Activated T-helper 2 cell treated with anti-CD3 and anti-CD28 coated beads, Interferon-gamma antibody, Interleukin-2, Interleukin-4, amounts not matched to agents 10 μg/mL and 5 μg/mL and 100 μg/mL, durations not matched to agents 14 hours and 24 hours and 36 hours (primary cell): ENCODE results near the gene IL1RAPL2. TPM values are rescaled to one million over a fixed set of nuclear protein-coding genes. Genes with fewer than 3 reads are reported as not detected.

Experiments
- DNase-seq: peaks from one replicate; pipeline ENCODE4 v3.0.0; 2021; ENCODE audit warnings: low spot score
- H3K27ac Mint-ChIP-seq: one replicate; pipeline ENCODE4 v1.8.0; 2021; ENCODE audit warnings: mixed read lengths
- H3K27me3 Mint-ChIP-seq: one replicate; pipeline ENCODE4 v1.8.0; 2021; ENCODE audit warnings: low read depth, mixed read lengths
- H3K36me3 Mint-ChIP-seq: one replicate; pipeline ENCODE4 v1.8.0; 2021; ENCODE audit warnings: low read depth, mixed read lengths
- H3K4me1 Mint-ChIP-seq: one replicate; pipeline ENCODE4 v1.8.0; 2021; ENCODE audit warnings: low read depth, mixed read lengths
- H3K4me3 Mint-ChIP-seq: one replicate; pipeline ENCODE4 v1.8.0; 2021; ENCODE audit warnings: low read depth, mild to moderate bottlenecking, moderate library complexity, mixed read lengths
- H3K9me3 Mint-ChIP-seq: one replicate; pipeline ENCODE4 v1.8.0; 2021; ENCODE audit warnings: mixed read lengths
- intact Hi-C: fragments of 100-400 bp; cut with micrococcal nuclease; formaldehyde crosslinking; loops from one replicate; pipeline ENCODE4 v1.15.1; 2023
- total RNA-seq: library from RNA; stranded (reverse); gene quantifications from 2 replicates; pipeline ENCODE4 v1.2.3, GENCODE V29; 2022

IL1RAPL2 gene
- total RNA-seq, 1 donor from 2014 or later = not detected

- Mint-ChIP-seq H3K36me3 (no peaks in the 10 kb centered on the region), H3K4me3 (no peak overlapping the region), H3K4me1 (no peaks in the 10 kb centered on the region), H3K9me3 (no peaks in the 10 kb centered on the region), H3K27ac (no peak overlapping the region), H3K27me3 (no peaks in the 10 kb centered on the region)
- intact Hi-C loops = no loop called here
- no peak for DNase-seq
These were observed 1158.2 kb downstream of the IL1RAPL2 start for GRCh38 chrX:105723966-105724735.

- intact Hi-C loops = no loop called here
- H3K27me3 Mint-ChIP-seq = no peaks in the 10 kb centered on the region
- no peak overlapping the region for H3K4me3 Mint-ChIP-seq
- no peaks in the 10 kb centered on the region for H3K4me1 Mint-ChIP-seq
- no peaks in the 10 kb centered on the region for H3K36me3 Mint-ChIP-seq
- H3K9me3 Mint-ChIP-seq = no peaks in the 10 kb centered on the region
- no peak overlapping the region for H3K27ac Mint-ChIP-seq
- no peak for DNase-seq
These were observed 1159.2 kb downstream of the IL1RAPL2 start for GRCh38 chrX:105725228-105725627.

- Mint-ChIP-seq H3K4me3 (no peak overlapping the region), H3K27me3 (no peaks in the 10 kb centered on the region), H3K36me3 (no peaks in the 10 kb centered on the region), H3K9me3 (peaks cover 2% of the 10 kb centered on the region), H3K27ac (no peak overlapping the region), H3K4me1 (no peaks in the 10 kb centered on the region)
- no peak for DNase-seq
- intact Hi-C loops = no loop called here
These were observed 1172.2 kb downstream of the IL1RAPL2 start for GRCh38 chrX:105738162-105738561.

- H3K4me3 Mint-ChIP-seq = no peak overlapping the region
- no peaks in the 10 kb centered on the region for H3K27me3 Mint-ChIP-seq
- no peaks in the 10 kb centered on the region for H3K36me3 Mint-ChIP-seq
- intact Hi-C loops = no loop called here
- peaks cover 6% of the 10 kb centered on the region for H3K9me3 Mint-ChIP-seq
- no peaks in the 10 kb centered on the region for H3K4me1 Mint-ChIP-seq
- DNase-seq = no peak
- H3K27ac Mint-ChIP-seq = no peak overlapping the region
These were observed 1178.3 kb downstream of the IL1RAPL2 start for GRCh38 chrX:105744291-105744690.

DNA sequence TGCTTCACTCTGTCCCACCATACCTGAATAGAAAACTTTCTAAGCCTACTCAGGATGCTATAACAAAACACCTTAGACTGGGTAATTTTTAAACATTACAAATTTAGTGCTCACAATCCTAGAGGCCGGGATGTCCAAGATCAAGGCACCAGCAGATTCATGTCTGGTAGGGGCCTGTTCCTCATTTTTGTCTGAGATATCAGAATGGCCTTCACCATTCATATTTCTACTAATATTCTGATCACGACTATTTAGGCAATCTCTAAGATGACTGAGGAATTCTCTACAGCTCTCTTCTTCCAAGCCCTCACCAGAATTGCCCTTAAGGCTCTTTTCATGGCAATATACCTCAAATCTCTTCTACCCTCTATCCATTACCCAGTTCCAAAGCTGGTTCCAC lies 1178.9 kb downstream of the IL1RAPL2 start:
- Mint-ChIP-seq H3K27ac (no peak overlapping the region), H3K9me3 (peaks cover 6% of the 10 kb centered on the region), H3K4me1 (no peaks in the 10 kb centered on the region), H3K27me3 (no peaks in the 10 kb centered on the region), H3K36me3 (no peaks in the 10 kb centered on the region), H3K4me3 (no peak overlapping the region)
- intact Hi-C loops = no loop called here
- no peak for DNase-seq

GRCh38 chrX:105745863-105746262 lies 1179.9 kb downstream of the IL1RAPL2 start:
- no peak overlapping the region for H3K4me3 Mint-ChIP-seq
- H3K27ac Mint-ChIP-seq = no peak overlapping the region
- no peaks in the 10 kb centered on the region for H3K4me1 Mint-ChIP-seq
- H3K27me3 Mint-ChIP-seq = no peaks in the 10 kb centered on the region
- H3K36me3 Mint-ChIP-seq = no peaks in the 10 kb centered on the region
- intact Hi-C loops = no loop called here
- H3K9me3 Mint-ChIP-seq = peaks cover 6% of the 10 kb centered on the region
- no peak for DNase-seq

DNA sequence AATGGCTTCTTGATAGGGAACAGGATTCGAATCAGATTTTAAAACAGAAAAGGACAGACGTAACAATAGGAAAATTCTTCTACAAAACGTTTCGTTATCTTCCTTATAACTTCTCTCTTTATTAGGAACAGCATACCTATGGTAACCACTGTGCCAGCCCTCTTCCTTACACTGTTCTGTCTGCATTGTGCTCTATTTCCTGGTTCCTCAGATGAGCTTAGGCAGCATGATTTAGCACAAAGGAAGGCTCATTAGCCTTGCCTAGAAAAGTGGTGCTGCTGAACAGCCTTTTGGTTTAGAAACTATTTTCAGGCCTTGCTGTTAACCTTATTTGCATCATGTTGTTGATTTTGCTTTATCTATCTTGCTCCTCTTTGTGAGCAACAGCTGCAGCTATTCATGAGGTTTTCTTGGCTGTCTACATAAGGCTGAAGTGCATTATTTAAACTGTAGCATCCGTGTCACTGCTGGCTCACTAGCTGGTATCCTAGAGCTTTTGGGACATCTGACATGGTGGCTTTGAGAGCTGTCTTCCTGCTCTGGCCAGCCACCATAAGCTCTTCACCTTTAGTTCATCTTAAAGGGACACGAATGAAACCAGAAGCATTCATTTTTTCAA lies 1186.4 kb downstream of the IL1RAPL2 start:
- H3K9me3 Mint-ChIP-seq = peaks cover 6% of the 10 kb centered on the region
- no peak overlapping the region for H3K27ac Mint-ChIP-seq
- intact Hi-C loops = no loop called here
- H3K36me3 Mint-ChIP-seq = no peaks in the 10 kb centered on the region
- no peak for DNase-seq
- no peaks in the 10 kb centered on the region for H3K4me1 Mint-ChIP-seq
- no peaks in the 10 kb centered on the region for H3K27me3 Mint-ChIP-seq
- no peak overlapping the region for H3K4me3 Mint-ChIP-seq

DNA sequence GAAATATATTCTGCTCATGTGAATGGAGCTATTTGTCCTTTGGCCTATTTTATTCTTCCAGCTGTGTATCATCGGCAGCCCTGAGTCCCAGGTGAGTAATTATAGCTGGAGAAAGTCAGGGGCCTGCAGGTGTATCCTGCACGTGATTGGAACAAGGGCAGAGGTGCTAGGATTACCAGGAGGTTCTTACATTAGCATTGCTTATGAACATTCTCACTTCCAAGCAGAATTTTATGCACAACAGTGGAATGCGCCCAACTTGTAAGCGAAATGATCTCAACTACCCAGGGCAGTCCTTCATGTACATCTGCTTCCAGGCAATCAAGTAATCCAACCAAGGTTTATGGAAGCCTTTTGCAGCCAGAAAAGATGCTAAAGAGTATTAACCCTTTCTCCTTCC lies 1187.4 kb downstream of the IL1RAPL2 start:
- Mint-ChIP-seq H3K4me3 (no peak overlapping the region), H3K9me3 (peaks cover 6% of the 10 kb centered on the region), H3K27ac (no peak overlapping the region), H3K4me1 (no peaks in the 10 kb centered on the region), H3K36me3 (no peaks in the 10 kb centered on the region), H3K27me3 (no peaks in the 10 kb centered on the region)
- no peak for DNase-seq
- intact Hi-C loops = no loop called here

DNA sequence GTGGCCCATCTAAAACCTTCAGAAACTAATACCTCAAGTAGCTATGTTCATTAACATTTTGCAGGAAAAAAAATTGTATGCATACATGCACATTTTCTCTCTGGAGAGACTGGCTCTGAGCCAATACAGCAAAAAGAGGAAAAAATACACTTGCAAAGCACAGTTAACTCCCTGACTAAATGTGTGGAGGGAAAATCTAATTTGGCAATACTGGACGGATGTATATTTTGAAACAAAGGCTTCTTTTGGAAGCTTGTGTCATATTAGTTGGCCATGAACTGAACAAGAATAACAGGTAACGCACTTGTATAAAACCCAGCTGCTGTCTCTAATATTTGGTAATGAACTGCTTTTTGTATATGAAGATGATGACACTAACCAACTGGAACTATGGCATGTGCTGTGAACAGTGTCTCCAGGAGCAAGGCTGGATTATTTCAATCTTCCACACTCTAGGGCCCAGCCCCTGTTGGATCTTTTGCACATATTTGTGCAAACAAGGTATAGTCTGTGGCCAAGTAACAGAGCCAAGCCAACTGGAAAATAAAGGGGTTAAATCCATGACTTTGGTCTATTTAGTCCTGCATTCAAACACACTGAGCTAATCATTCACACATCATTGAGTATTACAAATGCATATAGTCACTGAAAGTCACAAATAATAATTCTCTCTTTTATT lies 1188.4 kb downstream of the IL1RAPL2 start:
- H3K27ac Mint-ChIP-seq = no peak overlapping the region
- no peaks in the 10 kb centered on the region for H3K27me3 Mint-ChIP-seq
- intact Hi-C loops = no loop called here
- H3K36me3 Mint-ChIP-seq = no peaks in the 10 kb centered on the region
- no peak for DNase-seq
- peaks cover 6% of the 10 kb centered on the region for H3K9me3 Mint-ChIP-seq
- H3K4me3 Mint-ChIP-seq = no peak overlapping the region
- H3K4me1 Mint-ChIP-seq = no peaks in the 10 kb centered on the region

- no peaks in the 10 kb centered on the region for H3K36me3 Mint-ChIP-seq
- intact Hi-C loops = no loop called here
- no peak for DNase-seq
- peaks cover 6% of the 10 kb centered on the region for H3K9me3 Mint-ChIP-seq
- no peaks in the 10 kb centered on the region for H3K27me3 Mint-ChIP-seq
- no peak overlapping the region for H3K4me3 Mint-ChIP-seq
- H3K4me1 Mint-ChIP-seq = no peaks in the 10 kb centered on the region
- no peak overlapping the region for H3K27ac Mint-ChIP-seq
These were observed 1189.1 kb downstream of the IL1RAPL2 start for GRCh38 chrX:105755109-105755508.

DNA sequence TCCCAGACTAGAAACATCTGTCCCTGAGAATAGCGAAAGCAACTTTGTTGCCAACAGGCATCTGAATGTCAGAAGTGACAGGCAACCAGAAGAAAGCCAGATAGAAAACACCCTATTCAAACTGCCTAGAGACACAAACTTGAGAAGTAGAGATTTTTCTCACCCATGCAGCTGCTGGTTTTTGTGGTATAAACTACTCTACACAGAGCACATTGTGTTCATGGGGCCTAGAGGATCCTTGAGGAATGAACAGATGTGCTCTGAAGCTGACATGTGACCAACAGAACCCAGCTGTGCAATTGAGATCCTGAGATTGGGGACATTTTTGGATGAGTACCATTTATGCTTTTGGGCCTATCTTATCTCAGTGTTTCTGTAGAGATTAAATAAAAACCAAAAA lies 1192.8 kb downstream of the IL1RAPL2 start:
- Mint-ChIP-seq H3K27ac (no peak overlapping the region), H3K4me1 (no peaks in the 10 kb centered on the region), H3K36me3 (no peaks in the 10 kb centered on the region), H3K9me3 (peaks cover 6% of the 10 kb centered on the region), H3K4me3 (no peak overlapping the region), H3K27me3 (no peaks in the 10 kb centered on the region)
- intact Hi-C loops = no loop called here
- no peak for DNase-seq

DNA sequence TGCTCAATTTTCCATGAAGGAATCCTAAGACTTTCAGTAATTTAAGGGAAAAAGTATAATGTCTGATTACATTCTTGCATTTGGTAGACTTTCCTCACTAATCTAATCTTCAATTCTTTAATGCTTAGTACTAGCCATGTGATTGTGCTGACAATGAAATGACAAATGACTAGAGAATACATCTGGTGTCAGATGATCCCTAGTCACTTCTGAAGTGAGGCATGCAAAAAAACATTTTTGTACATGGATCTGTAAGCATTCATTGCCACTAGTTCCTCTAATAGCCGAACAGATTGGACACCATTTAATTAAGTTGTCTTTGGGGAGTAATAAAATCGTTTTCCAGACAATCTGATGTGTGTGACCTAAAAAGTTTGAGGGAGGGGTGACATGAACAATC lies 1193.6 kb downstream of the IL1RAPL2 start:
- H3K27me3 Mint-ChIP-seq = no peaks in the 10 kb centered on the region
- DNase-seq = no peak

GRCh38 chrX:105765691-105766090 lies 1199.7 kb downstream of the IL1RAPL2 start:
- intact Hi-C loops = no loop called here
- DNase-seq = no peak
- H3K27ac Mint-ChIP-seq = no peak overlapping the region
- H3K4me3 Mint-ChIP-seq = no peak overlapping the region
- H3K9me3 Mint-ChIP-seq = no peaks in the 10 kb centered on the region
- H3K36me3 Mint-ChIP-seq = no peaks in the 10 kb centered on the region
- H3K4me1 Mint-ChIP-seq = no peaks in the 10 kb centered on the region
- no peaks in the 10 kb centered on the region for H3K27me3 Mint-ChIP-seq

More for the DNA sequence above, 1193.6 kb downstream of the IL1RAPL2 start:
- H3K4me1 Mint-ChIP-seq = no peaks in the 10 kb centered on the region
- H3K9me3 Mint-ChIP-seq = peaks cover 6% of the 10 kb centered on the region
- no peaks in the 10 kb centered on the region for H3K36me3 Mint-ChIP-seq
- no peak overlapping the region for H3K4me3 Mint-ChIP-seq
- no peak overlapping the region for H3K27ac Mint-ChIP-seq
- intact Hi-C loops = no loop called here
